ENCODE data around the gene SCNM1.
"Not testable (repeated sequence)": the region's sequence is repeated elsewhere in the genome, so short reads cannot be mapped to it uniquely, and the experiment has no call there.

The SCNM1 gene

DNA sequence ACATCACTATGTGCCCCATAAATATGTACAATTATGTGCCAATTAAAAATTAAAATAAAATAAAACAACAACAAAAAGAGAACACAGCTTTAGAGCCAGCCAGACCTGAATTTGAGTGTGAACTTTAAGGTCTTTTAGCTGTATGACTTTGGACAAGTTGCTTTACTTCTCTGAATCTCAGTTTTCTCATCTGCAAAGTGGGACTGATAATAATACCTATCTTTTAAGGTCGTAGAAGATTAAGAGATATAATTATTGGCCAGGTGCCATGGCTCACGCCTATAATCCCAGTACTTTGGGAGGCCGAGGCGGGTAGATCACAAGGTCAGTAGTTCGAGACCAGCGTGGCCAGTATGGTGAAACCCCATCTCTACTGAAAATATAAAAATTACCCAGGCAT, 27.4 kb downstream of the SCNM1 start:
- DNase-seq (ENCODE audit: low read depth) = no peak

- DNase-seq (ENCODE audit: low read depth) = no peak
These were observed 27.9 kb downstream of the SCNM1 start for GRCh38 chr1:151193856-151194255.

GRCh38 chr1:151194894-151195594, 29.1 kb downstream of the SCNM1 start:
- DNase-seq (ENCODE audit: low read depth) = not testable (repeated sequence)

GRCh38 chr1:151196292-151196800, 30.4 kb downstream of the SCNM1 start:
- DNase-seq (ENCODE audit: low read depth) = peak; percentile 25

DNA sequence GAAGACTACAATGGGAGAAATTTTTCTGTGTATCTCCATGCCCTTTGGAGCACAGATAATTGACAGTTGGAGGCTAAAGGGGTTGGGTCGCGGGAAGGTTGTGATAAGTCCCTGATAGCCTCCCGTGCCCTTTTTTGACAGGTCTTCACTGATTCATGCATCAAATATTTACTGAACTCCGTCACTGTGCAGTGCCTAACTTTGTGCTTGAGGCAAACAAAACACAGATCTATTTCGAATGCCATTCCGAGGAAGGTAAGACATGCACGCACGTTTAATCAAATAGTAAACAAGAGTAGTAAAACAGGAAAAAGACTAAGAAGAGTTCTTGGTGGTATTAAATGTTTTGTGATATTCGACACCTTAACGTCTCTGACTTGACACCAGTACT, 31.9 kb downstream of the SCNM1 start:
- DNase-seq (ENCODE audit: low read depth) = no peak

DNA sequence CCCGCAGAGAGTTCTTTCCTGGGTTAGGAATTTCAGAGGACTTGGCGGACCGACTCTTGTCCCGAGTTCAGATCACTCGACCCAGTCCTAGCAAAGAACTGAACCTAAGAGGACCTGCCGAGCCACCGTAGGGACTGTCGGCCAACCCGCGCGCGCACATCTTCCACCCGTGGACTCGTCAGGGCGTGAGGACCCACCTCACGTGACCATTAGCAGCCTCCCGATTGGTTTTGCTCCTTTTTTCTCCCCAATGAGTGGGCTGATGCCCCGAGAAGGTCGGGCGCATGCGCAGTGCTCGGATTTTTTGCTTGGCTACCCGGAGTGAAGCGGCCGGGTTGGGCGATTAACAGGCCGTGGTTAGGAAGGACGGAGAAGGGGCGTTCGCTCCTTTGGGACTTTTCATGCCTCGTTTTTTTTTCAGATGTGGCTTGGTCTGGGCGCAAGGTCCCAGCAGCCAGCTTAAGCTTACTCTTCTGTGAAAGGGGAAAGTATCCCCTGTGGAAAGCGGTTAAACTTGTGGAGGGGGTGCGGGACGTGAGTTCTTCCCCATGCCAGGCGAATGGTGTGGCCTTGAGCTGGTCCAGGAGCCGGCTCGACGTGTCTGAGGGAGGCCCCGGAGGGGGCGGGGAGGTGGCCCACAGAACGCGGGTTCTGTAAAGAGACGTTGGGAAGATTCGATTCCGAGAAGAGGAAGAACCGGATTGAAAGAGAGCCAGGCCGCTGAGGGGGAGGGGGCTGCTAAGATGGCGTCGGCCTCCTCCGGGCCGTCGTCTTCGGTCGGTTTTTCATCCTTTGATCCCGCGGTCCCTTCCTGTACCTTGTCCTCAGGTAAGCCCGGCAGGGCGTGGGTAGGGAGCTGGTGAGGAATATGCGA, 32.5 kb downstream of the SCNM1 start, which contains the start of gene PIP5K1A:
TSS of gene PIP5K1A (plus strand) at position 299 of the 874 bp plus-strand sequence. CDS start at position 744, 445 bp downstream.
- peak; percentile 100 for DNase-seq (ENCODE audit: low read depth)

GRCh38 chr1:151199873-151200581, 34.1 kb downstream of the SCNM1 start:
- no peak for DNase-seq (ENCODE audit: low read depth)

GRCh38 chr1:151205381-151205965, 39.5 kb downstream of the SCNM1 start:
- DNase-seq (ENCODE audit: low read depth) = not testable (repeated sequence)

GRCh38 chr1:151210830-151211229, 44.9 kb downstream of the SCNM1 start:
- no peak for DNase-seq (ENCODE audit: low read depth)

- no peak for DNase-seq (ENCODE audit: low read depth)
These were observed 46.2 kb downstream of the SCNM1 start for GRCh38 chr1:151211972-151212705.

GRCh38 chr1:151213560-151213959, 47.6 kb downstream of the SCNM1 start:
- DNase-seq (ENCODE audit: low read depth) = no peak
